GM23338 (cell line): Measurements from ENCODE around the gene CERK. TPM values are rescaled to one million over a fixed set of nuclear protein-coding genes. Genes with fewer than 3 reads are reported as not detected.

Experiments used
- ATAC-seq: fragments of 200-7000 bp; cut with Tn5 transposase; 3 replicates; pipeline ENCODE4 v1.9.1; 2020
- DNase-seq: peaks from one replicate; pipeline ENCODE4 v3.0.0-alpha.2; 2015; ENCODE audit warnings: low spot score
- H2AFZ ChIP-seq: fragments of 200-600 bp; sonication (generic); 2 replicates; pipeline ENCODE4 v1.8.0; 2016; ENCODE audit warnings: antibody characterized with exemption, mild to moderate bottlenecking, moderate library complexity
- H3F3A ChIP-seq: fragments of 200-600 bp; sonication (generic); replicated peaks from 2 replicates; pipeline ENCODE4 v1.8.0; 2017; ENCODE audit warnings: antibody characterized with exemption, mixed run types, low read depth
- H3K27ac ChIP-seq: fragments of 200-600 bp; sonication (generic); 2 replicates; pipeline ENCODE4 v1.6.1; 2016; ENCODE audit warnings: low read depth
- H3K27me3 ChIP-seq: fragments of 200-600 bp; sonication (generic); 2 replicates; pipeline ENCODE4 v1.8.0; 2016; ENCODE audit warnings: mild to moderate bottlenecking, mixed run types, moderate library complexity; ENCODE audit not compliant: insufficient read depth
- H3K36me3 ChIP-seq: fragments of 200-600 bp; sonication (generic); 2 replicates; pipeline ENCODE4 v1.8.0; 2016; ENCODE audit warnings: mild to moderate bottlenecking; ENCODE audit not compliant: insufficient read depth
- H3K4me1 ChIP-seq: fragments of 200-600 bp; sonication (generic); 2 replicates; pipeline ENCODE4 v1.8.0; 2016; ENCODE audit warnings: mild to moderate bottlenecking, moderate library complexity; ENCODE audit not compliant: insufficient read depth
- H3K4me2 ChIP-seq: fragments of 200-600 bp; sonication (generic); 2 replicates; pipeline ENCODE4 v1.7.1; 2017; ENCODE audit warnings: mixed run types
- H3K4me3 ChIP-seq: fragments of 200-600 bp; sonication (generic); 2 replicates; pipeline ENCODE4 v1.6.1; 2016; ENCODE audit warnings: mixed run types
- H3K79me2 ChIP-seq: fragments of 200-600 bp; sonication (generic); replicated peaks from 2 replicates; pipeline ENCODE4 v1.8.0; 2017; ENCODE audit warnings: mild to moderate bottlenecking; ENCODE audit not compliant: insufficient read depth
- H3K9me2 ChIP-seq: fragments of 200-600 bp; sonication (generic); 2 replicates; pipeline ENCODE4 v1.8.0; 2017; ENCODE audit not compliant: insufficient read depth
- H4K20me1 ChIP-seq: fragments of 200-600 bp; sonication (generic); replicated peaks from 2 replicates; pipeline ENCODE4 v1.8.0; 2017; ENCODE audit warnings: mild to moderate bottlenecking; ENCODE audit not compliant: insufficient read depth
- H3K27ac Mint-ChIP-seq: 2 replicates; pipeline ENCODE4 v1.8.0; 2020; ENCODE audit warnings: inconsistent platforms, mild to moderate bottlenecking, moderate library complexity, mixed read lengths
- H3K27me3 Mint-ChIP-seq: 3 replicates; pipeline ENCODE4 v1.8.0; 2022; ENCODE audit warnings: low read depth, mild to moderate bottlenecking, moderate library complexity, mixed read lengths, inconsistent platforms; ENCODE audit not compliant: insufficient read depth, poor library complexity
- H3K36me3 Mint-ChIP-seq: 3 replicates; pipeline ENCODE4 v1.8.0; 2021; ENCODE audit warnings: low read depth, mild to moderate bottlenecking, inconsistent platforms, moderate library complexity, mixed read lengths
- H3K4me1 Mint-ChIP-seq: 3 replicates; pipeline ENCODE4 v1.8.0; 2020; ENCODE audit warnings: mild to moderate bottlenecking, inconsistent platforms, mixed read lengths
- H3K4me3 Mint-ChIP-seq: 3 replicates; pipeline ENCODE4 v1.8.0; 2021; ENCODE audit warnings: moderate library complexity, mild to moderate bottlenecking, inconsistent platforms, mixed read lengths
- H3K9me3 Mint-ChIP-seq: 3 replicates; pipeline ENCODE4 v1.8.0; 2020; ENCODE audit warnings: moderate library complexity, mild to moderate bottlenecking, inconsistent platforms, mixed read lengths
- CREB1 ChIP-seq: fragments of 250-450 bp; sonication (Bioruptor Pico); IDR thresholded peaks from 2 replicates; pipeline ENCODE4 v1.5.0; 2020; ENCODE audit warnings: low read depth, mild to moderate bottlenecking, moderate library complexity
- CTCF ChIP-seq, 2 experiments: fragments of 200-600 bp in 1 of 2; sonication (generic) in 1 of 2; conservative IDR thresholded peaks; 2 replicates each; pipeline versions ENCODE4 v1.5.1 to v1.6.1; 2016 to 2017; ENCODE audit warnings: antibody characterized with exemption in 2 of 2, low read depth in 2 of 2, mild to moderate bottlenecking in 2 of 2, moderate library complexity in 1 of 2
- ETS1 ChIP-seq: IDR thresholded peaks from 2 replicates; pipeline ENCODE4 v1.6.1; 2016; ENCODE audit warnings: antibody characterized with exemption
- EZH2 ChIP-seq: fragments of 200-600 bp; sonication (generic); IDR thresholded peaks from one replicate; pipeline ENCODE4 v1.8.0; 2017; ENCODE audit warnings: antibody characterized with exemption, mild to moderate bottlenecking, low read depth; ENCODE audit not compliant: unreplicated experiment
- EZH2phosphoT487 ChIP-seq: fragments of 200-600 bp; sonication (generic); IDR thresholded peaks from one replicate; pipeline ENCODE4 v1.8.1; 2018; ENCODE audit warnings: antibody characterized with exemption; ENCODE audit not compliant: unreplicated experiment
- JUNB ChIP-seq: IDR thresholded peaks from one replicate; pipeline ENCODE4 v1.6.1; 2016; ENCODE audit warnings: antibody characterized with exemption; ENCODE audit not compliant: unreplicated experiment
- NANOG ChIP-seq: IDR thresholded peaks from 2 replicates; pipeline ENCODE4 v1.6.1; 2016; ENCODE audit warnings: antibody characterized with exemption, borderline replicate concordance
- POLR2AphosphoS5 ChIP-seq: IDR thresholded peaks from 2 replicates; pipeline ENCODE4 v1.6.1; 2016; ENCODE audit warnings: antibody characterized with exemption, low read depth
- REST ChIP-seq: IDR thresholded peaks from one replicate; pipeline ENCODE4 v1.6.1; 2018; ENCODE audit warnings: antibody characterized with exemption; ENCODE audit not compliant: unreplicated experiment
- STAT1 ChIP-seq: IDR thresholded peaks from one replicate; pipeline ENCODE4 v1.6.1; 2016; ENCODE audit warnings: antibody characterized with exemption; ENCODE audit not compliant: unreplicated experiment
- ZNF114 ChIP-seq: fragments of 250-450 bp; sonication (Bioruptor Pico); IDR thresholded peaks from 2 replicates; pipeline ENCODE4 v1.5.0; 2020; ENCODE audit warnings: mild to moderate bottlenecking, moderate library complexity
- ZNF331 ChIP-seq: fragments of 250-450 bp; sonication (Bioruptor Pico); IDR thresholded peaks from 2 replicates; pipeline ENCODE4 v1.5.0; 2020; ENCODE audit warnings: low read depth, mild to moderate bottlenecking, moderate library complexity
- ZNF462 ChIP-seq: fragments of 250-450 bp; sonication (Bioruptor Pico); IDR thresholded peaks from 2 replicates; pipeline ENCODE4 v1.5.0; 2020; ENCODE audit warnings: mild to moderate bottlenecking, moderate library complexity
- polyA plus RNA-seq: library from polyadenylated mRNA; unstranded; fragments of >200 nt; fragmentation: Nextera tagmentation; extraction: Ambion mirVana; gene quantifications from 2 replicates; pipeline ENCODE4 v1.2.1, GENCODE V29; 2016
- total RNA-seq: library from RNA; depleted of rRNA; stranded (reverse); fragments of >200 nt; shearing (Covaris generic); gene quantifications from 2 replicates; pipeline ENCODE4 v1.2.3, GENCODE V29; 2014

CERK gene
- total and polyA plus RNA-seq, 2 experiments from 2014 or later, result 12.7 to 62.9 TPM

GRCh38 chr22:46752286-46752987 is 14.4 kb upstream of the CERK start:
- Mint-ChIP-seq H3K9me3 (peaks cover 38% of the 10 kb centered on the region), H3K36me3 (peaks cover 26% of the 10 kb centered on the region), H3K27ac (no peak overlapping the region), H3K4me3 (no peak overlapping the region), H3K4me1 (no peaks in the 10 kb centered on the region; the same call in 2 of the 3 replicates), H3K27me3 (peaks cover 15% of the 10 kb centered on the region)
- Histone ChIP-seq H3K27me3 (no peaks in the 10 kb centered on the region), H3K79me2 (no peaks in the 10 kb centered on the region), H3K4me1 (no peaks in the 10 kb centered on the region), H3F3A (no peaks in the 10 kb centered on the region), H3K9me2 (no peaks in the 10 kb centered on the region), H3K4me2 (no peak overlapping the region), H2AFZ (no peak overlapping the region), H3K4me3 (no peak overlapping the region), H4K20me1 (no peaks in the 10 kb centered on the region), H3K36me3 (peaks cover 5% of the 10 kb centered on the region), H3K27ac (no peak overlapping the region)
- no peak for TF ChIP-seq ZNF462
- no peak for TF ChIP-seq STAT1
- no peak for TF ChIP-seq EZH2phosphoT487
- TF ChIP-seq CTCF (conservative IDR thresholded peaks at IDR 0.05; ENCODE audit: low read depth in 2 of 2), result no peak
- TF ChIP-seq ZNF114 (CRISPR knock-in tag), result no peak
- no peak for TF ChIP-seq ZNF331 (CRISPR knock-in tag)
- TF ChIP-seq POLR2AphosphoS5, result no peak
- no peak for TF ChIP-seq NANOG
- no peak for TF ChIP-seq REST
- no peak for TF ChIP-seq CREB1
- no peak for TF ChIP-seq ETS1
- no peak for TF ChIP-seq EZH2
- TF ChIP-seq JUNB, result no peak
- DNase-seq, result no peak
- ATAC-seq, result no peak
